Epithelial cell of proximal tubule (primary cell): ENCODE results near the gene ROPN1B. TPM values are rescaled to one million over a fixed set of nuclear protein-coding genes. Genes with fewer than 3 reads are reported as not detected.
"Not testable (repeated sequence)": the region's sequence is repeated elsewhere in the genome, so short reads cannot be mapped to it uniquely, and the experiment has no call there.

Experiments
- DNase-seq: peaks from one replicate; pipeline ENCODE4 v3.0.0-alpha.2; 2011; ENCODE audit warnings: low read depth
- H3K4me3 ChIP-seq: 2 replicates; pipeline ENCODE4 v1.5.1; 2011; ENCODE audit warnings: low read depth, mild to moderate bottlenecking, low read length
- total RNA-seq: library from RNA; depleted of rRNA; stranded (reverse); fragments of >200 nt; gene quantifications from 2 replicates; pipeline ENCODE4 v1.2.3, GENCODE V29; 2015
- TF ChIP-seq, protein P1 (sequence below): conservative IDR thresholded peaks from 2 replicates; pipeline ENCODE4 v1.5.1; 2012; ENCODE audit warnings: low read depth, mild to moderate bottlenecking, low read length

Gene ROPN1B
- total RNA-seq, 1 donor from 2014 or later: not detected

DNA sequence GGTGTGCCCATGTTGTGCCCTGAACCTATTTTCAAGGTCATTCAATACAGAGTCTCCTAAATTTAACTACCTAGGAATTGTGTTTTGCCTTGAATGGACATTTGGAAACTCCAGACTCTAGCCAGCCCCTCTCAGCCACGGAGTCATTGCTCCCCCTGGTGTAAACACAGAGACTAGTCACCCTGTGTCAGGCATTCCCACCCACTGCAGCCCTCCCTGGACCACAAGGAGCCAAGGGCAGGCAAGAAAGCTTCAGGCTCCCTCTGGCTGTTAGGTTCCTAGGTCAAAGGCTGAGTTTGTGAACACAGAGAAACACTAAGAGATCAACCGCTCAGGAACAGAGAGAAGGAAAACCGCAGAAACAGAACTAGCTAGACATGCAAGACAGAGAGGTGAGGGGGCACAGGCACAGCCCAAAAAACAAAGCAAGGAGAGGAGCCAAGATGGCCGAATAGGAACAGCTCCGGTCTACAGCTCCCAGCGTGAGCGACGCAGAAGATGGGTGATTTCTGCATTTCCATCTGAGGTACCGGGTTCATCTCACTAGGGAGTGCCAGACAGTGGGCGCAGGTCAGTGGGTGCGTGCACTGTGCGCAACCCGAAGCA is 32.7 kb upstream of the ROPN1B start:
- H3K4me3 ChIP-seq, DNase-seq: not testable (repeated sequence)
- TF ChIP-seq, protein P1, sequence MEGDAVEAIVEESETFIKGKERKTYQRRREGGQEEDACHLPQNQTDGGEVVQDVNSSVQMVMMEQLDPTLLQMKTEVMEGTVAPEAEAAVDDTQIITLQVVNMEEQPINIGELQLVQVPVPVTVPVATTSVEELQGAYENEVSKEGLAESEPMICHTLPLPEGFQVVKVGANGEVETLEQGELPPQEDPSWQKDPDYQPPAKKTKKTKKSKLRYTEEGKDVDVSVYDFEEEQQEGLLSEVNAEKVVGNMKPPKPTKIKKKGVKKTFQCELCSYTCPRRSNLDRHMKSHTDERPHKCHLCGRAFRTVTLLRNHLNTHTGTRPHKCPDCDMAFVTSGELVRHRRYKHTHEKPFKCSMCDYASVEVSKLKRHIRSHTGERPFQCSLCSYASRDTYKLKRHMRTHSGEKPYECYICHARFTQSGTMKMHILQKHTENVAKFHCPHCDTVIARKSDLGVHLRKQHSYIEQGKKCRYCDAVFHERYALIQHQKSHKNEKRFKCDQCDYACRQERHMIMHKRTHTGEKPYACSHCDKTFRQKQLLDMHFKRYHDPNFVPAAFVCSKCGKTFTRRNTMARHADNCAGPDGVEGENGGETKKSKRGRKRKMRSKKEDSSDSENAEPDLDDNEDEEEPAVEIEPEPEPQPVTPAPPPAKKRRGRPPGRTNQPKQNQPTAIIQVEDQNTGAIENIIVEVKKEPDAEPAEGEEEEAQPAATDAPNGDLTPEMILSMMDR: peak; percentile 42

DNA sequence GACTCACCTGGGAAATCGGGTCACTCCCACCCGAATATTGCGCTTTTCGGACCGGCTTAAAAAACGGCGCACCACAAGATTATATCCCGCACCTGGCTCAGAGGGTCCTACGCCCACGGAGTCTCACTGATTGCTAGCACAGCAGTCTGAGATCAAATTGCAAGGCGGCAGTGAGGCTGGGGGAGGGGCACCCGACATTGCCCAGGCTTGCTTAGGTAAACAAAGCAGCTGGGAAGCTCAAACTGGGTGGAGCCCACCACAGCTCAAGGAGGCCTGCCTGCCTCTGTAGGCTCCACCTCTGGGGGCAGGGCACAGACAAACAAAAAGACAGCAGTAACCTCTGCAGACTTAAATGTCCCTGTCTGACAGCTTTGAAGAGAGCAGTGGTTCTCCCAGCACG is 32.1 kb upstream of the ROPN1B start:
- not testable (repeated sequence) for DNase-seq, H3K4me3 ChIP-seq

DNA sequence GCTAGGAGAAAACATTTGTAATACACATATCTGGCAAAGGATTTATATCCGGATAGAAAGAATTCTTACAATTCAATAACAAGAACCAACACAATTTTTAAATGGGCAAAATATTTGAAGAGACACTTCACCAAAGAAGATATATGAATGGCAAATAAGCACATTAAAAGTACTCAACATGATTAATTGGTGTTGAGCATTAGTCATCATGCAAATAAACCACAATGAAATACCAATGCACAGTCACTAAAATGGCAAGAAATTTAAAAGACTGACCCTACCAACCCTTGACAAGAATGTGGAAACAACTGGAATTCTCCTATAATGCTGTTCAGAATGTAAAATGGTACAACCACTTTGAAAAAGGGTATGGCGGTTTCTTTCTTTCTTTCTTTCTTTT is 21.2 kb upstream of the ROPN1B start:
- not testable (repeated sequence) for DNase-seq

DNA sequence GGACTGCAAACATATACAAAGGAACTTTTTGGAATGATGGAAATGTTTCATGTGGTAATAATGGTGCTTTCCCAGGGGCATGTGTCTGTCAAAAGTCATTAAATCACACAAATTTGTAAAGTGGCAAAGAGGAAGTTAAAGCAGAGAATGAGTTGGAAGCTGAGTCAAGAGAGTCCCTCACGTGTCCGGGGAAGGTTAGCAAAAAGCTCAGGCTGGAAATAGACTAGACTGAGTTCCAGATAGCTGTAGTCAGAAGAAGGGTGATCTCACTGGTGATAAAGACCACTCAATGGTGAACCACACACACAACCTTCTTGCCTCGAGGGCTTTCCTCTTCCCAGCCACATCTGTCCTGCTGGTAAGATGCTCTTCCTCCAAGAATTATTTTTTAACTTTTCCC is 20.1 kb upstream of the ROPN1B start:
- not testable (repeated sequence) for H3K4me3 ChIP-seq, DNase-seq

More for the DNA sequence above, 21.2 kb upstream of the ROPN1B start:
- not testable (repeated sequence) for H3K4me3 ChIP-seq

DNA sequence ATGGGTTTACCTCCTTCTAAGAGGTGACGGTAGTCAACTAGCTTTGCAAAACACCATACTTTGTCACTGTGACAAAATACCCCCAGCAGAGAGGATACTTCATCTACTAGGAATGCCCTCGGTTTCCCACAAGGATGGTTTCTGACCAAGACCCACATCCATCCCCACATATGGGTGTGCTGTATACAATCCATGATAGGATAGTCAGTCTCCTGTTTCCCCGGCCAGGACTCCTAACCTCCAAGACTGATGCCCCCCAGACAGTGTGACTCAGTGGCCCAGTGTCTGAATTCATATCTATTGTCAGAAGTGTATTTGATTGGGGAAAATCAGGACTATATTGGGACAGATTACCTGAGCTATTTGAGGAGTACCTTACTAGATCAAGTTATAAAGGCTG is 17.8 kb upstream of the ROPN1B start:
- H3K4me3 ChIP-seq, DNase-seq: not testable (repeated sequence)

DNA sequence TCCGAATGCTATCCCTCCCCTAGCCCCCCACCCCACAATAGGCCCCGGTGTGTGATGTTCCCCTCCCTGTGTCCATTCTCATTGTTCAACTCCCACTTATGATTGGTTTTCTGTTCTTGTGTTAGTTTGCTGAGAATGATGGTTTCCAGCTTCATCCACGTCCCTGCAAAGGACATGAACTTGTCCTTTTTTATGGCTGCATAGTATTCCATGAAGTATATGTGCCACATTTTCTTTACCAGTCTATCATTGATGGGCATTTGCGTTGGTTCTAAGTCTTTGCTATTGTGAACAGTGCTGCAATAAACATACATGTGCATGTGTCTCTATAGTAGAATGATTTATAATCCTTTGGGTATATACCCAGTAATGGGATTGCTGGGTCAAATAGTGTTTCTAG is 12.0 kb upstream of the ROPN1B start:
- not testable (repeated sequence) for DNase-seq, H3K4me3 ChIP-seq

DNA sequence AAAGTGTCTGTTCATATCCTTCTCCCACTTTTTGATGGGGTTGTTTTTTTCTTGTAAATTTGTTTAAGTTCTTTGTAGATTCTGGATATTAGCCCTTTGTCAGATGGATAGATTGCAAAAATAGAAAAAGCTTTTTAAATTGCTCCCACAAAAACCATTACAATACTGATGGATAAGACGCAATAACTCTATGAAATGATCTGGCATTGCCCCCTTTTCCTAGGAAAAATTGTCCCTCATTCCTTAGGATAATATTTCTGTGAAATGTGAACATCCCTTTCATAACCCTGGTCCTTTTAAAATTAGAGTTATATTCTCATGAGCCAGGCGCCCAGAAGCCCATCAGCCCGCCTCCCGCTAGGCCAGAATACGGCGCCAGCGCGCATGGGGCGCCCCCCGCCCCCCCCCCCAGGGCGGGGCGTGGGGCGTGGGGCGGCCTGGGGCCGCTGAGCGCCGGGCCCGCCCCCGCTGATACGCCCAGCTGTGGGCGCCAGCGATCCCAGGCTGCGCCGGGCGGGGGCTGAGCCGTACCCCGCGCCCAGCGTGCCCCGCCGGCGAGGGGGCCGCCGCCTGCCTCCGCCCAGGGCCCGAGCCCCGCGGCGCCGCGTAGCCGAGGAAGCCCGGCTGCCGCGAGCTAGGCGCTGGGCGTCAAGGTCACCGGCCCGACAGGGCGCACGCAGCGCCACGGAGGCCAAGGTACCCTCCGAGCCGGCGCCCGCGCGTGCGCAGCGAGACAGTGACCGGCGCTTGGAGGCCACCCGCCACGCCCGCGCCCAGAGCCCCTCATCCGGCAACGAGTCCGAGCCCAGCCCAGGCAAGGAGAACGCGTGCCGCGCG is 11.1 kb upstream of the ROPN1B start:
- TF ChIP-seq, protein P1: no peak
- no peak for DNase-seq
- no peak overlapping the region for H3K4me3 ChIP-seq

DNA sequence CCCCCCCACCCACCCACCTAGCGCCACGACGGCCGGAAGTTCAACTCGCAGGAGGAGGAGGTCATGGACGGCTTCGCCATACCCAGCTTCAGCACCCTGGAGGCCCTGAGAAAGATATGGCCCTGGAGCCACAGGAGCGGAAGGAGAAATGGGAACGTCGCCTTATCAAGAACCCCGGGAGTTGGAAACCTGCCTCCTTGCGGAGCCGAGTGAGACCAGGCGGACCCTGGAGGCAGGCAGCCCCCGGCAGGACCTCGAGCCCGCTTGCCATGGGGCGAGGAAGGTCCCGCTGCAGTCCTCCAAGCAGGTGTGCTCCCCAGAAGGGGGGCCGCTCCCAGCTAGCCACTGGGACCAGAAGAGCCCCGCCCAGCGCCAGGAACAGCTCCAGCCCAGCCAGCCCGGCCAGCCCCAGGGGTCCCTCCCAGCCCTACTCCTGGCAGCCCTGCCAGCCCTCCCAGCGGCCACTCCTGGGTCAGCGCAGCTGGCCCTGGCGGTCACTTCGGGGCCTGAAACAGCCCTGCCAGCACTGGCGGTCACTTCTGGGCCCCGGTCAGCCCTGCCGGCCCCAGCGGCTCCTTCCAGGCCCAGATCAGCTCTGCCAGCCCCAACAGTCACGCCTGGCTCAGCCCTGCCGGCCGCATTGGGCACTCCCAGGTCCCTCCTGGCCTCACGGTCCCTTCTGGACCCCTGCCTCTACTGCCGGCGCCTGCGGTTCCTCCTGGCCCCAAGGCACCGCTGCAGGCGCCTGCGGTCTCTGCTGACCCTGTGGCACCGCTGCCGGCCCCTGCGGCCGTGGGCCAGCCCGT is 10.3 kb upstream of the ROPN1B start:
- H3K4me3 ChIP-seq: no peak overlapping the region
- no peak for DNase-seq
- TF ChIP-seq, protein P1: no peak

DNA sequence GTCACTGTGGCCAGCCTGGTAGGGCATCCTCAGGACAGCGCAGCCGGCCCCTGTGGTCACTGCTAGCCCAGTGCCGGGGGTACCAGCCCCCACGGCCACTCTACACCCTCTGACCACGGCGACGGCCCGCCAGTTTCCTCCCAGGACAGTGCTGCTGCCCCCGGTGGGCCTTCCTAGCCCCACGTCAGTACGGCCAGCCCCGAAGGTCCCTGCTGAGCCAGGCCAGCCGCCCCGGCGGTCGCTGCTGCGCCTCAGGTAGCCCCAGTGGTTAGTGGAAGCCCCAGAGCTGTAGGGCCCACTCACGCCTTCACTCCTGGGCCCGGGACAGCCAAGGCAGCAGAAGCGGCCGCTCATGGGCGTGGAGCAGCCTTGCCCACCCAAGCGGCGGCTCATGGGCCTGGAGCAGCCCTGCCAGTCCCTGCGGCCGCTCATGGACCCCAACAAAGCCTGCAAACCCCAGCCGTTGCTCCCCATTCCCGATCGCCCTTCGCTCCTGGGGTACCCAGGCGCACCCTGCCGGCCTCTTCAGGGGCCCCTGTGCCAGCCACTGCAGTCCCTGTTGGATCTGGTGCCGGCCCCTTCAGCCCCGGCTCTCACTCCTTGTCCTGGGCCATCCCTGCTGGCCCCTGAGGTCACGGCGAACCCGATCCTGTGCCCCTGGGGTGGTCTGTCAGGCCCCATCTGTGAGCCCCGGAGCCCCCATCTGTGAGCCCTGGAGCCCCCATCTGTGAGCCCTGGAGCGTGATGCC is 9.5 kb upstream of the ROPN1B start:
- no peak for DNase-seq
- H3K4me3 ChIP-seq: no peak overlapping the region
- TF ChIP-seq, protein P1: no peak
